ENCODE results near the gene LYST. TPM values are rescaled to one million over a fixed set of nuclear protein-coding genes. Genes with fewer than 3 reads are reported as not detected.
"Not testable (repeated sequence)": the region's sequence is repeated elsewhere in the genome, so short reads cannot be mapped to it uniquely, and the experiment has no call there.

LYST gene
- total RNA-seq, 1 experiment from 2014 or later: 1.0 TPM

GRCh38 chr1:235767795-235768194, 98.9 kb downstream of the LYST start:
- DNase-seq (ENCODE audit: low spot score): no peak

GRCh38 chr1:235766794-235767285, 99.9 kb downstream of the LYST start:
- no peak for DNase-seq (ENCODE audit: low spot score)

- no peak for DNase-seq (ENCODE audit: low spot score)
Observed at GRCh38 chr1:235763962-235764361, 102.7 kb downstream of the LYST start.

GRCh38 chr1:235759336-235759735, 107.4 kb downstream of the LYST start:
- DNase-seq (ENCODE audit: low spot score): no peak

GRCh38 chr1:235758931-235759330, 107.8 kb downstream of the LYST start:
- peak; percentile 7 for DNase-seq (ENCODE audit: low spot score)

- no peak for DNase-seq (ENCODE audit: low spot score)
Observed at GRCh38 chr1:235757587-235758096, 109.1 kb downstream of the LYST start.

- not testable (repeated sequence) for DNase-seq (ENCODE audit: low spot score)
Observed at GRCh38 chr1:235754186-235754585, 112.5 kb downstream of the LYST start.

GRCh38 chr1:235749755-235750300, 116.9 kb downstream of the LYST start:
- DNase-seq (ENCODE audit: low spot score): no peak

GRCh38 chr1:235748747-235749146, 118.0 kb downstream of the LYST start:
- DNase-seq (ENCODE audit: low spot score): no peak

GRCh38 chr1:235746245-235746644, 120.5 kb downstream of the LYST start:
- no peak for DNase-seq (ENCODE audit: low spot score)

- no peak for DNase-seq (ENCODE audit: low spot score)
Observed at GRCh38 chr1:235745503-235746136, 121.1 kb downstream of the LYST start.

- no peak for DNase-seq (ENCODE audit: low spot score)
Observed at GRCh38 chr1:235742914-235743599, 123.6 kb downstream of the LYST start.

- DNase-seq (ENCODE audit: low spot score): no peak
Observed at GRCh38 chr1:235741294-235741693, 125.4 kb downstream of the LYST start.

- no peak for DNase-seq (ENCODE audit: low spot score)
Observed at GRCh38 chr1:235739631-235740030, 127.1 kb downstream of the LYST start.

GRCh38 chr1:235739124-235739523, 127.6 kb downstream of the LYST start:
- no peak for DNase-seq (ENCODE audit: low spot score)

- no peak for DNase-seq (ENCODE audit: low spot score)
Observed at GRCh38 chr1:235737751-235738150, 129.0 kb downstream of the LYST start.

- DNase-seq (ENCODE audit: low spot score): no peak
Observed at GRCh38 chr1:235736263-235736662, 130.4 kb downstream of the LYST start.

- no peak for DNase-seq (ENCODE audit: low spot score)
Observed at GRCh38 chr1:235735621-235736020, 131.1 kb downstream of the LYST start.

- no peak for DNase-seq (ENCODE audit: low spot score)
Observed at GRCh38 chr1:235734335-235734734, 132.4 kb downstream of the LYST start.

- no peak for DNase-seq (ENCODE audit: low spot score)
Observed at GRCh38 chr1:235730007-235730406, 136.7 kb downstream of the LYST start.

- no peak for DNase-seq (ENCODE audit: low spot score)
Observed at GRCh38 chr1:235726557-235726956, 140.1 kb downstream of the LYST start.

GRCh38 chr1:235725434-235725833, 141.3 kb downstream of the LYST start:
- DNase-seq (ENCODE audit: low spot score): no peak

GRCh38 chr1:235724730-235725129, 142.0 kb downstream of the LYST start:
- no peak for DNase-seq (ENCODE audit: low spot score)

Measured in HT-29 (cell line).